Measurements from ENCODE around the gene UBLCP1. TPM values are rescaled to one million over a fixed set of nuclear protein-coding genes. Genes with fewer than 3 reads are reported as not detected.
A peak's percentile ranks its signal among the peaks of the same experiment; 100 is the strongest.

The UBLCP1 gene
- total and polyA plus RNA-seq, 2 of the 13 experiments (the other 11 are each of a cell fraction or from before 2014, with no cell fraction given), result 6.5 to 12.6 TPM

DNA sequence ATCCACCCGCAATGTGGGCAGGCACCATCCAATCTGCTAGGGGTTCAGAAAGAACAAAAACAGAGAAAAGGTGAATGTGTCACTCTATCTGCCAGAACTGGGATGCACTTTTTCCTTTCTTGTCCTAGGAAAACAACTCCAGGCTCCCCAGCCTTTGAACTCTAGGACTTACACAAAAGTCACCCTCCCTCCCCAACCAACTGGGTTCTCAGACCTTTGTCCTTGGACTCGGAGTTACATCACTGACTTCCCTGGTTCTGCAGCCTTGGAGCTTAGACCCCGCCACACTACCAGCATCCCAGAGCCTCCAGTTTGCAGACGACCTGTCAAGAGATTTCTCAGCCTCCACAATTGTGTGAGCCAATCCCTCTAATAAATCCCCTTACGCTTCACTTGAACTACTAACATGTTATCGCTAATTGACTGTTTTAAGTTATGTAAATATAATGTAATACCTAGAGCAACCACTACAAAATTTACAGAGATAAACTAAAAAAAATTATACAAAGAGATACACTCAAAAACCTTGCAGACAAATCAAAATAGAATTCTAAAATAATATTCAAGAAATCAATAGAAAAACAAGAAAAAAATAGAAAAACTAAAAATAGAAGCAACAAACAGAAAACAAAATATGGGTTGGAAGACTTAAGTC, 5.3 kb upstream of the UBLCP1 start (continued):
- TF ChIP-seq GMEB2 (CRISPR knock-in tag; IDR thresholded peaks at IDR 0.05; ENCODE audit: low read depth) (no peak), TCF7 (IDR thresholded peaks at IDR 0.05; ENCODE audit: low read depth) (peak; percentile 56; the same call in 1 of the 2 replicates), KDM4B (CRISPR knock-in tag; IDR thresholded peaks at IDR 0.05) (no peak), ZNF383 (CRISPR knock-in tag; IDR thresholded peaks at IDR 0.05; ENCODE audit: borderline replicate concordance) (no peak), RFXANK (CRISPR knock-in tag; IDR thresholded peaks at IDR 0.05) (no peak), SMARCC2 (IDR thresholded peaks at IDR 0.05) (no peak), PHF20 (CRISPR knock-in tag; IDR thresholded peaks at IDR 0.05) (no peak), RBFOX2 (IDR thresholded peaks at IDR 0.05; ENCODE audit: low read depth, low read length) (no peak), ZNF557 (CRISPR knock-in tag; IDR thresholded peaks at IDR 0.05) (no peak), PCBP1 (IDR thresholded peaks at IDR 0.05; ENCODE audit: borderline replicate concordance, low read depth, low read length) (no peak), SNRNP70 (IDR thresholded peaks at IDR 0.05; ENCODE audit: low read depth, low read length) (no peak), MTA3 (CRISPR knock-in tag; IDR thresholded peaks at IDR 0.05) (no peak), ZBED4 (CRISPR knock-in tag; IDR thresholded peaks at IDR 0.05; ENCODE audit: borderline replicate concordance) (0 out of 2 replicates have a peak, but pooled peaks have one; percentile 25)
- TF ChIP-seq, protein P1, sequence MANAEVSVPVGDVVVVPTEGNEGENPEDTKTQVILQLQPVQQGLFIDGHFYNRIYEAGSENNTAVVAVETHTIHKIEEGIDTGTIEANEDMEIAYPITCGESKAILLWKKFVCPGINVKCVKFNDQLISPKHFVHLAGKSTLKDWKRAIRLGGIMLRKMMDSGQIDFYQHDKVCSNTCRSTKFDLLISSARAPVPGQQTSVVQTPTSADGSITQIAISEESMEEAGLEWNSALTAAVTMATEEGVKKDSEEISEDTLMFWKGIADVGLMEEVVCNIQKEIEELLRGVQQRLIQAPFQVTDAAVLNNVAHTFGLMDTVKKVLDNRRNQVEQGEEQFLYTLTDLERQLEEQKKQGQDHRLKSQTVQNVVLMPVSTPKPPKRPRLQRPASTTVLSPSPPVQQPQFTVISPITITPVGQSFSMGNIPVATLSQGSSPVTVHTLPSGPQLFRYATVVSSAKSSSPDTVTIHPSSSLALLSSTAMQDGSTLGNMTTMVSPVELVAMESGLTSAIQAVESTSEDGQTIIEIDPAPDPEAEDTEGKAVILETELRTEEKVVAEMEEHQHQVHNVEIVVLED (CRISPR knock-in tag; IDR thresholded peaks at IDR 0.05; ENCODE audit: borderline replicate concordance), result no peak
- TF ChIP-seq, protein P2, sequence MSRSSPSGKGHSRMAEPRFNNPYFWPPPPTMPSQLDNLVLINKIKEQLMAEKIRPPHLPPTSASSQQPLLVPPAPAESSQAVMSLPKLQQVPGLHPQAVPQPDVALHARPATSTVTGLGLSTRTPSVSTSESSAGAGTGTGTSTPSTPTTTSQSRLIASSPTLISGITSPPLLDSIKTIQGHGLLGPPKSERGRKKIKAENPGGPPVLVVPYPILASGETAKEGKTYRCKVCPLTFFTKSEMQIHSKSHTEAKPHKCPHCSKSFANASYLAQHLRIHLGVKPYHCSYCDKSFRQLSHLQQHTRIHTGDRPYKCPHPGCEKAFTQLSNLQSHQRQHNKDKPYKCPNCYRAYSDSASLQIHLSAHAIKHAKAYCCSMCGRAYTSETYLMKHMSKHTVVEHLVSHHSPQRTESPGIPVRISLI (CRISPR knock-in tag; IDR thresholded peaks at IDR 0.05; ENCODE audit: borderline replicate concordance), result no peak
- TF ChIP-seq, protein P3, sequence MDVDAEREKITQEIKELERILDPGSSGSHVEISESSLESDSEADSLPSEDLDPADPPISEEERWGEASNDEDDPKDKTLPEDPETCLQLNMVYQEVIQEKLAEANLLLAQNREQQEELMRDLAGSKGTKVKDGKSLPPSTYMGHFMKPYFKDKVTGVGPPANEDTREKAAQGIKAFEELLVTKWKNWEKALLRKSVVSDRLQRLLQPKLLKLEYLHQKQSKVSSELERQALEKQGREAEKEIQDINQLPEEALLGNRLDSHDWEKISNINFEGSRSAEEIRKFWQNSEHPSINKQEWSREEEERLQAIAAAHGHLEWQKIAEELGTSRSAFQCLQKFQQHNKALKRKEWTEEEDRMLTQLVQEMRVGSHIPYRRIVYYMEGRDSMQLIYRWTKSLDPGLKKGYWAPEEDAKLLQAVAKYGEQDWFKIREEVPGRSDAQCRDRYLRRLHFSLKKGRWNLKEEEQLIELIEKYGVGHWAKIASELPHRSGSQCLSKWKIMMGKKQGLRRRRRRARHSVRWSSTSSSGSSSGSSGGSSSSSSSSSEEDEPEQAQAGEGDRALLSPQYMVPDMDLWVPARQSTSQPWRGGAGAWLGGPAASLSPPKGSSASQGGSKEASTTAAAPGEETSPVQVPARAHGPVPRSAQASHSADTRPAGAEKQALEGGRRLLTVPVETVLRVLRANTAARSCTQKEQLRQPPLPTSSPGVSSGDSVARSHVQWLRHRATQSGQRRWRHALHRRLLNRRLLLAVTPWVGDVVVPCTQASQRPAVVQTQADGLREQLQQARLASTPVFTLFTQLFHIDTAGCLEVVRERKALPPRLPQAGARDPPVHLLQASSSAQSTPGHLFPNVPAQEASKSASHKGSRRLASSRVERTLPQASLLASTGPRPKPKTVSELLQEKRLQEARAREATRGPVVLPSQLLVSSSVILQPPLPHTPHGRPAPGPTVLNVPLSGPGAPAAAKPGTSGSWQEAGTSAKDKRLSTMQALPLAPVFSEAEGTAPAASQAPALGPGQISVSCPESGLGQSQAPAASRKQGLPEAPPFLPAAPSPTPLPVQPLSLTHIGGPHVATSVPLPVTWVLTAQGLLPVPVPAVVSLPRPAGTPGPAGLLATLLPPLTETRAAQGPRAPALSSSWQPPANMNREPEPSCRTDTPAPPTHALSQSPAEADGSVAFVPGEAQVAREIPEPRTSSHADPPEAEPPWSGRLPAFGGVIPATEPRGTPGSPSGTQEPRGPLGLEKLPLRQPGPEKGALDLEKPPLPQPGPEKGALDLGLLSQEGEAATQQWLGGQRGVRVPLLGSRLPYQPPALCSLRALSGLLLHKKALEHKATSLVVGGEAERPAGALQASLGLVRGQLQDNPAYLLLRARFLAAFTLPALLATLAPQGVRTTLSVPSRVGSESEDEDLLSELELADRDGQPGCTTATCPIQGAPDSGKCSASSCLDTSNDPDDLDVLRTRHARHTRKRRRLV (CRISPR knock-in tag; IDR thresholded peaks at IDR 0.05), result no peak
